ENCODE measurements around the gene PLEKHH3.

DNA sequence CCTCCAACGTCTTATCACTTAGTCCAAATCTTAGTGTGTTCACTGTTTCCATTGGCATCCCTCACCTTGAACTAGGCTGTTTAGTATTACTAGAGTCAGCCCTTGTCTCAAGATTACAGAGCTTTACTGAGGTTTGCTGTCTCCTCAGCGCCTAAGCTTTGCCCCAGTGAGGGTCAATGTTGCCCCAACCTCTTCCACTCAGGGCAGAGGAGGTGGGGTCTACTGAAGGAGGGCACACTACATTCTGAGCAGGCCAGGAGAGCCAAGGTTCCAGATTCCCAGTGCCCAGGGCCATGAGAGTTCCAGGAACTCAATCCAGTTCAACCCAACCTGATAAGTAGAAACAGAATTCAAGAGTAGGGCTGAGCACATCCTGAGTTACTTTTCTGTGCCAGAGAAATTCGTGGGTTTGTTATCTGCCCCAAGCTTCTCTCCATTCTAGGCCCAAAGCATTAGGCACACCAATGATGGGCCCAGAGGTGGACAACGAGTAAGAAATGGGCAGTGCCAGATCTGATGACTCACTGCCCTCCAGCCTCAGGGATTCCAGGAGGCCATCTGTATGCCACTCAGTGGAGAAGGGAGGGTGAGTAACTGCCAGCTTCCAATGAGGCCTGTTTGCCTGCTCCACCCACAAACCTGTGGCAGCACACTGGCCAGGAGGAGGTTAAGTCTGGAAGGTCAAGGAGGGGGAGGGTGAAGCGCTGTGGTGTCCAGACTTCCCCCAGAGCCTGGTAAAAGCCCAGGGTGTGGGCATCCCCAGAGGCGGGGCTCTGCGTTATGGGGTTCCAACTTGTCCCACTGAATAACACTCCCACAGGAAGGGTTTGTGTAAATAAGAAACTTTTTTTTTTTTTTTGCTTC, 9.5 kb downstream of the PLEKHH3 start:
- TF ChIP-seq, protein P1, sequence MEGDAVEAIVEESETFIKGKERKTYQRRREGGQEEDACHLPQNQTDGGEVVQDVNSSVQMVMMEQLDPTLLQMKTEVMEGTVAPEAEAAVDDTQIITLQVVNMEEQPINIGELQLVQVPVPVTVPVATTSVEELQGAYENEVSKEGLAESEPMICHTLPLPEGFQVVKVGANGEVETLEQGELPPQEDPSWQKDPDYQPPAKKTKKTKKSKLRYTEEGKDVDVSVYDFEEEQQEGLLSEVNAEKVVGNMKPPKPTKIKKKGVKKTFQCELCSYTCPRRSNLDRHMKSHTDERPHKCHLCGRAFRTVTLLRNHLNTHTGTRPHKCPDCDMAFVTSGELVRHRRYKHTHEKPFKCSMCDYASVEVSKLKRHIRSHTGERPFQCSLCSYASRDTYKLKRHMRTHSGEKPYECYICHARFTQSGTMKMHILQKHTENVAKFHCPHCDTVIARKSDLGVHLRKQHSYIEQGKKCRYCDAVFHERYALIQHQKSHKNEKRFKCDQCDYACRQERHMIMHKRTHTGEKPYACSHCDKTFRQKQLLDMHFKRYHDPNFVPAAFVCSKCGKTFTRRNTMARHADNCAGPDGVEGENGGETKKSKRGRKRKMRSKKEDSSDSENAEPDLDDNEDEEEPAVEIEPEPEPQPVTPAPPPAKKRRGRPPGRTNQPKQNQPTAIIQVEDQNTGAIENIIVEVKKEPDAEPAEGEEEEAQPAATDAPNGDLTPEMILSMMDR (conservative IDR thresholded peaks at IDR 0.05 in 1 of 2, IDR thresholded peaks at IDR 0.05 in 1 of 2; ENCODE audit: extremely low read depth in 1 of 2, insufficient read depth in 1 of 2, low read depth in 1 of 2, low read length in 2 of 2), result no peak
- no peak for TF ChIP-seq EZH2 (IDR thresholded peaks at IDR 0.05; ENCODE audit: borderline replicate concordance, low read length)
